Measurements from ENCODE around the gene SLC2A2. TPM values are rescaled to one million over a fixed set of nuclear protein-coding genes. Genes with fewer than 3 reads are reported as not detected.
"Not testable (repeated sequence)": the region's sequence is repeated elsewhere in the genome, so short reads cannot be mapped to it uniquely, and the experiment has no call there.

The SLC2A2 gene
- total RNA-seq, 1 donor, result under 0.01 TPM

DNA sequence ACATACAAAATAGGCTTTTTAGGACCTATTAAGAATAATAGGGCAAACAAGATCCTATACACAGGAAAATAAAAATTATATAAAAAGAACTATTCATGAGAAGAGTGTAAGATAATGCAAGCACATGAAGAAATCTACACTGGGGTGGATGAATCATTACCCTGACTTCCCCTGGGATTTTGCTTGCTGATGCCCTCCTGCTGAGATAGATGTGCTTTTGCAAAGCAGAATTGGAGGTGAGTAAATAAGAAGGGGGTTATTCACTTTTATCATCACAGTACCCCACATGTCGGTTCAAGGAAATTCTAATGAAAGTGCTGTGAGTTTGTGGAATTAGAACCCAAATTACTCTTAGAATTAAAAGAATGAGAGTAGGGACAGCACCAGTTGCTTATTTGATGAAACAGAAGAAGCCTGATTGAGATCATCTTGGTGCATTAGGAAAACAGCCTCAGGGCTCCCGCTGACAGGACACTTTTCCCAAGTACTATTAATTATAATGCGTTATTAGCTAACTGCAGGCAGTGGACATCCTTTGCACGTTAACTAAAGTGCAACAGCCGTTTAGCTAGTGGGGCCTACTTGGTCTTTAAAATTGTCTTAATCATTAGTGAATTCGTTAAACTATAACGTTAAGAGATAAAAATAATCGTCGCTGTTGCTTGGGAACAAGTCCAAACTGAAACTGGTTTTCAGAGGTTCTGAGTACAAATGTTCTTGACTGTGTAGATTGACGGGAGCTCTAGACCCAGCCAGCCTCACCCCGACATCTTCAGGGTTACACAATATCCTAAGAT lies 48.4 kb downstream of the SLC2A2 start:
- DNase-seq (ENCODE audit: low read depth), result no peak
- TF ChIP-seq, protein P1, sequence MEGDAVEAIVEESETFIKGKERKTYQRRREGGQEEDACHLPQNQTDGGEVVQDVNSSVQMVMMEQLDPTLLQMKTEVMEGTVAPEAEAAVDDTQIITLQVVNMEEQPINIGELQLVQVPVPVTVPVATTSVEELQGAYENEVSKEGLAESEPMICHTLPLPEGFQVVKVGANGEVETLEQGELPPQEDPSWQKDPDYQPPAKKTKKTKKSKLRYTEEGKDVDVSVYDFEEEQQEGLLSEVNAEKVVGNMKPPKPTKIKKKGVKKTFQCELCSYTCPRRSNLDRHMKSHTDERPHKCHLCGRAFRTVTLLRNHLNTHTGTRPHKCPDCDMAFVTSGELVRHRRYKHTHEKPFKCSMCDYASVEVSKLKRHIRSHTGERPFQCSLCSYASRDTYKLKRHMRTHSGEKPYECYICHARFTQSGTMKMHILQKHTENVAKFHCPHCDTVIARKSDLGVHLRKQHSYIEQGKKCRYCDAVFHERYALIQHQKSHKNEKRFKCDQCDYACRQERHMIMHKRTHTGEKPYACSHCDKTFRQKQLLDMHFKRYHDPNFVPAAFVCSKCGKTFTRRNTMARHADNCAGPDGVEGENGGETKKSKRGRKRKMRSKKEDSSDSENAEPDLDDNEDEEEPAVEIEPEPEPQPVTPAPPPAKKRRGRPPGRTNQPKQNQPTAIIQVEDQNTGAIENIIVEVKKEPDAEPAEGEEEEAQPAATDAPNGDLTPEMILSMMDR (IDR thresholded peaks at IDR 0.05; ENCODE audit: insufficient read depth, low read depth, low read length), result no peak
- H3K4me3 ChIP-seq (ENCODE audit: low read depth, low read length), result no peak overlapping the region

DNA sequence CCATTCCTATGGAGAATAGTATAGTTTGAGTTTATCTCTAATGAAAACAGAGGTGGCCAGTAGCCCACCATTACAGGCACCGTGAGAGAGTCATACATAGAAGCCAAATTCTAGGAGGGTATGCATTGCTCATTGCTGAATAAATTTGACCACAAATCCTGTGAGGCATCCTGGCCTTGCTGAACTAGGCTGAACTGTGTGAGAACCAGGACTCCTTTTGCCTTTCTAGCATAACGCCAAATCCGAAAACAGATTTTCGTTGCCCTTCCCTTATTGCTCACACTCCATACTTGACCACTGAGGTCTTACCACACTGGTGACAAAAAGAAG lies 50.4 kb downstream of the SLC2A2 start:
- no peak overlapping the region for H3K4me3 ChIP-seq (ENCODE audit: low read depth, low read length)
- DNase-seq (ENCODE audit: low read depth), result no peak
- TF ChIP-seq, protein P1 (IDR thresholded peaks at IDR 0.05; ENCODE audit: insufficient read depth, low read depth, low read length), result no peak

DNA sequence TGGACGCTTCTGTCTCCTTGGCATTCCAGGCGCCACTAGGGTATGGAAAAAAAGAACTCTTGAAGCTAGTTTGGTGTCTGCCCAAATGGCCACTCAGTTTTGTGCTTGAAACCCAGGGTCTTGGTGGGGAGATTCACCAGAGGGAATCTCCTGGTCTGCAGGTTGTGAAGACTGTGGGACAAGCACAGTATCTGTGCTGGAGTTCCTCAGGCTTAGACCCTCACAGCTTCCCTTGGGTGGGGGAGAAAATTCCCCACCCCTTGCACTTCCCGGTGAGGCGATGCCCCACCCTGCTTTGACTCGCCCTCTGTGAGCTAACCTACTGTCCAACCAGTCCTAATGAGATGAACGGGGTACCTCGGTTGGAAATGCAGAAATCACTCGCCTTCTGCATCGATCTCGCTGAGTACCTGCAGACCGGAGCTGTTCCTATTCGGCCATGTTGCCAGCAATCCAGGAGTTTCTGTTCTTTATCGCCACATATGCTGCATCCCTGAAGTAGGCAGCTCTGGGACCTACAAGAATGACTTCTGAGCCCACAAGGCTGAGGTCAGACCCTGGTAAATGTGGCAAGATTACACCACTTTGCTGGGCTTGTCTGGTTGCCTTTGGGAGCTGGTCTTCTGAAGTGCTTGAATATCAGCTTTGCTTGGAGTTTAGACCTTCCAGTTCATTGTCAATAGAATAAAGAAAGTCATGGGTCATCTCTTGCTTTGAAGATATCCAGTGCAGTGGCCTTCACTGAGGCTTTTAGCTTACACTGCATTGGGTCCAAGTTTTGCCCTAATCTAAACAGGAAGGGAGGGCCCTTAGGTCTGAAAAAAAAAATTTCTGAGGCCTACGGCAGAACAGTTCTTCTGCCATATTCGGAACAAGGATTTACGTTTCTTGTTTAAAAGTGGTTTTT lies 51.0 kb downstream of the SLC2A2 start:
- TF ChIP-seq, protein P1 (IDR thresholded peaks at IDR 0.05; ENCODE audit: insufficient read depth, low read depth, low read length), result no peak
- H3K4me3 ChIP-seq (ENCODE audit: low read depth, low read length), result no peak overlapping the region
- DNase-seq (ENCODE audit: low read depth), result no peak

DNA sequence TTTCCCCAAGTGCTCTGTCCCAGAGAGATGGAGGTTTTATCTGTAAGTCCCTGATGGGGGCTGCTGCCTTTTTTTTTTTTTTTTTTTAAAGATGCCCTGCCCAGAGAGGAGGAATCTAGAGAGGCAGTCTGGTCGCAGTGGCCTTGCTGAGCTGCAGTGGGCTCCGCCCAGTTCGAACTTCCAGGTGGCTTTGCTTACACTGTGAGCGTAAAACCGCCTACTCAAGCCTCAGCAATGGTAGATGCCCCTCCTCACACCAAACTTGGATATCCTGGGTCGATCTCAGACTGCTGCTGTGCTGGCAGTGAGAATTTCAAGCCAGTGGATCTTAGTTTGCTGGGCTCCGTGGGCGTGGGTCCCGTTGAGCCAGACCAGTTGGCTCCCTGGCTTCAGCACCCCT lies 51.6 kb downstream of the SLC2A2 start:
- TF ChIP-seq, protein P1 (IDR thresholded peaks at IDR 0.05; ENCODE audit: insufficient read depth, low read depth, low read length), result no peak
- DNase-seq (ENCODE audit: low read depth), result peak; percentile 6
- no peak overlapping the region for H3K4me3 ChIP-seq (ENCODE audit: low read depth, low read length)

DNA sequence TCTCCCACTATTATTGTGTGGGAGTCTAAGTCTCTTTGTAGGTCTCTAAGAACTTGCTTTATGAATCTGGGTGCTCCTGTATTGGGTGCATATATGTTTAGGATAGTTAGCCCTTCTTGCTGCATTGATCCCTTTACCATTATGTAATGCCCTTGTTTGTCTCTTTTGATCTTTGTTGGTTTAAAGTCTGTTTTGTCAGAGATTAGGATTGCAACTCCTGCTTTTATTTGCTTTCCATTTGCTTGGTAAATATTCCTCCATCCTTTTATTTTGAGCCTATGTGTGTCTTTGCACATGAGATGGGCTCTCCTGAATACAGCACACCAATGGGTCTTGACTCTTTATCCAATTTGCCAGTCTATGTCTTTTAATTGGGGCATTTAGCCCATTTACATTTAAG lies 53.6 kb downstream of the SLC2A2 start:
- not testable (repeated sequence) for DNase-seq (ENCODE audit: low read depth)

DNA sequence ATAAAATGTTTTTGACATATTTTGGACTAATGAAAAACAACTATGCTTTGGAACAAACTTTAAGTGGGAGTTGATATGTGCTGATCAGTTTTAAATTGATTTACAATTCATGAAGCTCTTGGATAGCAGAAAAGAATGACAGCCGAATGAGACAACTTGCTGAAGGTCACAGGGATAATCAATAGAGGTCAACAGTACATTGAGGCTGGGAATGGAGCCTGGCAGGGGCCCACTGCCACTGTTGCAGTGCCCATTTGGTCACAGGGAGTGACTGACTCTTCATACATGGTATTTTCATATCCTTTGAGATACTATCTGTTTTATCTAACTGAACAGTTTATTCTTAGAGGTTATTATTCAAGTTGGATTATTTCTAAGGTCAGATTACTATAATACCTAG lies 59.4 kb downstream of the SLC2A2 start:
- TF ChIP-seq, protein P1 (IDR thresholded peaks at IDR 0.05; ENCODE audit: insufficient read depth, low read depth, low read length), result no peak
- DNase-seq (ENCODE audit: low read depth), result no peak
- H3K4me3 ChIP-seq (ENCODE audit: low read depth, low read length), result no peak overlapping the region

More for the DNA sequence above, 53.6 kb downstream of the SLC2A2 start:
- not testable (repeated sequence) for H3K4me3 ChIP-seq (ENCODE audit: low read depth, low read length)

DNA sequence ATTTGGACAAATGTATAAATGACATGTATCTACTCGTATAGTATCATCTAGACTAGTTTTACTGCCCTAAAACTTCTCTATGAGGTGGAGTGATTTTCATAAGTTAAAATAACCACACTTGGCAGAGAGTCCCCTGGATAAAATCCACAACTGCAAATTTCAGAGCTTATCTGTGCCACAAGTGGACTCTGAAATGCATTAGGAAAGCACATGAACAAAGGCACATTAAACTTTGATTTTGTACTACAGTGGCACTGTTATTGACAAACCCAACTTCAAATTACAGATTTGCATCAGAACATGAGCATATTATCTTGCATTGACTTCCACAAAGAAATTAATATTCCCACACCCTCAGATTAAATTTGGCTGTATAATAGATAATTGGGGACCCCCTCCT lies 60.0 kb downstream of the SLC2A2 start:
- no peak for DNase-seq (ENCODE audit: low read depth)
- H3K4me3 ChIP-seq (ENCODE audit: low read depth, low read length), result no peak overlapping the region
- TF ChIP-seq, protein P1 (IDR thresholded peaks at IDR 0.05; ENCODE audit: insufficient read depth, low read depth, low read length), result no peak

Measured in fibroblast of villous mesenchyme (primary cell).